Aorta (tissue), 5 donors: ENCODE data around the gene GABRB2. TPM values are rescaled to one million over a fixed set of nuclear protein-coding genes. Genes with fewer than 3 reads are reported as not detected.

Experiments used
- ATAC-seq: fragments of 200-7000 bp; cut with Tn5 transposase; one replicate; pipeline ENCODE4 v1.9.1; 2022; ENCODE audit warnings: moderate library complexity; ENCODE audit not compliant: low FRiP score
- DNase-seq, 2 donors: peaks; one replicate each; pipeline ENCODE4 v3.0.0-alpha.2; 2020
- H3K27ac ChIP-seq, 2 donors: one replicate each; pipeline ENCODE4 v1.5.1; 2013; ENCODE audit warnings: low read length in 2 of 2, mild to moderate bottlenecking in 2 of 2, moderate library complexity in 2 of 2, control low read depth in 1 of 2, inconsistent platforms in 1 of 2, low read depth in 1 of 2
- H3K27me3 ChIP-seq, 2 donors: one replicate each; pipeline ENCODE4 v1.6.1; 2013; ENCODE audit warnings: control low read depth in 1 of 2, low read length in 1 of 2, mild to moderate bottlenecking in 1 of 2, moderate library complexity in 1 of 2; ENCODE audit not compliant: insufficient read depth in 2 of 2, control insufficient read depth in 1 of 2
- H3K36me3 ChIP-seq, 2 donors: one replicate each; pipeline ENCODE4 v1.6.1; 2013; ENCODE audit warnings: control low read depth in 1 of 2, low read length in 1 of 2, mild to moderate bottlenecking in 1 of 2; ENCODE audit not compliant: insufficient read depth in 2 of 2, control insufficient read depth in 1 of 2
- H3K4me1 ChIP-seq, 2 donors: one replicate each; pipeline ENCODE4 v1.6.1; 2013; ENCODE audit warnings: low read length in 2 of 2, control low read depth in 1 of 2, mild to moderate bottlenecking in 1 of 2, moderate library complexity in 1 of 2; ENCODE audit not compliant: insufficient read depth in 2 of 2, control insufficient read depth in 1 of 2
- H3K4me3 ChIP-seq, 2 donors: one replicate each; pipeline ENCODE4 v1.5.1; 2013; ENCODE audit warnings: low read length in 2 of 2, control low read depth in 1 of 2, mild to moderate bottlenecking in 1 of 2
- H3K9me3 ChIP-seq: one replicate; pipeline ENCODE4 v1.6.1; 2013; ENCODE audit warnings: mild to moderate bottlenecking, low read length; ENCODE audit not compliant: control insufficient read depth
- WGBS, 2 donors: extraction: QIAGEN DNeasy Blood & Tissue Kit; methylation state at CpG; one replicate each; pipeline ENCODE4 v1.1.7; 2013; 5-methylcytosine and 5-hydroxymethylcytosine counted together
- intact Hi-C, 2 donors: fragments of 100-400 bp; cut with DNase I; formaldehyde crosslinking; loops; one replicate each; pipeline versions ENCODE4 v1.14.2 to v1.15.0; 2022
- polyA plus RNA-seq, 2 donors: library from polyadenylated mRNA; stranded (reverse); fragments of 200-250 nt; gene quantifications; one replicate each; pipeline ENCODE4 v1.2.3, GENCODE V29; 2013
- total RNA-seq, 2 donors: library from RNA; stranded (reverse); fragmentation: NEBNext Ultra II Directional; extraction: Animal tissue kit (Norgen Biotek cat#: 25700); gene quantifications; one replicate each; pipeline ENCODE4 v1.2.1, GENCODE V29; 2021
- donor health status: healthy with polysubstance abuse.
- donor health status: Bipolar disorder and iron deficiency.
- donor health status: DM: no; HTN: no; CAD: no.
- donor health status: DM: no; HTN: no; CAD: no.
- donor health status: DM: yes; HTN: yes; CAD: no.

The GABRB2 gene
- total and polyA plus RNA-seq, 4 donors: 0.03 to 1.1 (median 0.33) TPM

DNA sequence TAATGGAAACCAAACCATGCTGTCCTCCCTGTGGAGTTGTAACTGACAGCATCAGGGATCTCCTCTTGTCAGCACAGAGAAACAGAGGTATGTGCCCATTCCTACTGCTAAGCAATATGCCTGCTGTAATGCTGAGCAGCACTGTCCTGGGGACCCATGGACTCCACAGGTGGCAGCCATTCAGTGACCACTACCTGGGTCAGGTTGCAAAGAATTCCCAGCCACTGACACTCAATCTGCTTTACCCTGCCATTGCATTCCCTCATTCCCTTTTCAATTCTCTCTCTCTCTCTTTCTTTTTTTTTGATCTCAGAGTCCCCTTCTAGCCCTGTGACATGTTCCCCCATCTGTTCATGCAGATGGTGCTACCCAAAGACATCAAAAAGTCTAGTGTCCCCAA, 104.1 kb downstream of the GABRB2 start:
- no peaks in the 10 kb centered on the region for H3K4me1 ChIP-seq
- ATAC-seq (no peak), DNase-seq (no peak)
- no peak overlapping the region for H3K4me3 ChIP-seq
- no peak overlapping the region for H3K27ac ChIP-seq
- intact Hi-C loops: no loop called here
- no peaks in the 10 kb centered on the region for H3K9me3 ChIP-seq
- no peaks in the 10 kb centered on the region for H3K27me3 ChIP-seq
- H3K36me3 ChIP-seq: no peaks in the 10 kb centered on the region

DNA sequence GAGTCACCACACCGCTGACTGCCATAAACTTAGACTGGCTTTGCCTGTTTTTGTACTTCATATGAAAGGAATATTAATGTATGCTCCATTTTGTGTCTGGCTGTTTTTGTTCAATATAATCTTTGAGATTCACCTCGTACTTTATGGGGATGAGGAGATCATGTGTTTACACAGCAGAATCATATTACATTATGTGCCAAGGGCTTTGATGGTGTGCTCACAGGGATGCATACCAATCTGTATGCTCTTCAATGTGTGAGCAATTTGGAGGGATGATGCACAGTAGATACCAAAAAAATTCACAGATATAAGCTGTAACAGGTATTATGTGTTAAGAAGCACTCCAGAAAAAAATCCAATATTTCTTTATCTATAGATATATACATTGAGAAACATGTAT, 113.7 kb downstream of the GABRB2 start:
- 62 to 73% methylated on average over 2 of the region's 2 CpGs for WGBS, 2 donors
- Histone ChIP-seq H3K36me3 (no peaks in the 10 kb centered on the region), H3K27ac (no peak overlapping the region), H3K4me1 (no peaks in the 10 kb centered on the region), H3K4me3 (no peak overlapping the region), H3K27me3 (no peaks in the 10 kb centered on the region), H3K9me3 (no peaks in the 10 kb centered on the region)
- intact Hi-C loops: no loop called here
- DNase-seq: no peak
- no peak for ATAC-seq

DNA sequence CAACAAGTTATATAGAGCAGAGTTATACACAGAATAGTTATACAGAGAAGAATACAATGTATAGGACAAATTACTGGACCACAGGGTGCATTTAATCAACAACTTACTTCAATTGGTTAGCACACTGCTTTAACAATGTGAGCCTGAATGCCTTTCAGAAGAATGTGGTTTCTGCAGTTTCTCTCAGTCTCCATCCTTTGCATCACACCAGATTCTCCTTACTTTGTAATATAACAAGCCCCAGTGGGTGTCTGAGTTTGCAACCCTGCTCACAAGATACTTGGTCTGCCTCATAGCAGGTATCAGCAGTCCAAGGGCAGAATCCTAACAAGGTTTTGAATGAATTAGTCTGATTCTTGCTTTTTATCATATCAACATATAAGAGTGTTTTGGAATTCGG, 114.6 kb downstream of the GABRB2 start:
- 75 to 77% methylated on average over 1 of the region's 1 CpG for WGBS, 2 donors

DNA sequence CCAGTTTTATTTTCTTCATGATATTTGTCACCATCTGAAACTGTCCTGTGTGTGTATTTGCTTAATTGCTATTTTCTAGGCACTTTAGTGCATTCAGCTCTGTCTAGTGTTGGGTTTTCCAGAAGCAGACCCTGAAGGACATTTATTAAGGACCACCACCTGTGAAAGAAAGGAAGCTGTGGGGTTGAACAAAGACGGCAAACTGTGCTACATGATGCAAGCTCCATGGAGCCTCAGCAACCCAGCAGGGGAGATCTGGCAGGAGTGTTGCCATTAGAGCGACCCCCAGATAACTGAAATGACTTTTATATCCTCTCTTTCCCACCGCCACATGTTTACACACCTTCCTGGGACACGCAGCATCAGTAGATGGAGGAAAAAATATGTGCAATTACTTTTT, 125.5 kb downstream of the GABRB2 start:
- no peak for DNase-seq
- Histone ChIP-seq H3K4me3 (no peak overlapping the region), H3K4me1 (no peaks in the 10 kb centered on the region), H3K27ac (no peak overlapping the region), H3K27me3 (no peaks in the 10 kb centered on the region), H3K9me3 (no peaks in the 10 kb centered on the region), H3K36me3 (no peaks in the 10 kb centered on the region)
- intact Hi-C loops: no loop called here
- ATAC-seq: no peak
- WGBS, 2 donors: 48 to 55% methylated on average over 4 of the region's 4 CpGs

More for the DNA sequence above, 114.6 kb downstream of the GABRB2 start:
- H3K36me3 ChIP-seq: no peaks in the 10 kb centered on the region
- H3K4me3 ChIP-seq: no peak overlapping the region
- H3K4me1 ChIP-seq: no peaks in the 10 kb centered on the region
- intact Hi-C loops: no loop called here
- ATAC-seq (no peak), DNase-seq (no peak)
- no peaks in the 10 kb centered on the region for H3K27me3 ChIP-seq
- no peaks in the 10 kb centered on the region for H3K9me3 ChIP-seq
- no peak overlapping the region for H3K27ac ChIP-seq

DNA sequence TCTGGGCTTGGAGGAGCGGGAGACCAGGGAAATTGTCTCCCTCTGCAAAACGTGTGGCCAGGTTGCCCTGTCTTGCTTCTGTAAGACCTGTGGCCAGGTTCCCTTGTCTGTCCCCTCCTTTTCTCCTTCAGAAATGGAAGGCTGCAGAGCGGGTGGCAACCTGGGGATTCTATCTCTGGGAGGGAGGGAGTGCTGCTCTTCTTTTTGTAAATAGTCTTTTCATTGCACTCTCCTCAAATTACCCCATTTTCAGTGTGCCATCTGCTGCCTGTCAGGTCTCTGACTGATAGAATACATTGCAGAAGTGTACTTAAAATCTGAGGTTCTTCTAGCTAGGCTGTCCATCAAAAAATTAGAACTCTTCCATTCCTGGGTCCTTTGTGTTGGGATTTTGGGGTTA, 126.0 kb downstream of the GABRB2 start:
- intact Hi-C loops: no loop called here
- no peaks in the 10 kb centered on the region for H3K9me3 ChIP-seq
- H3K36me3 ChIP-seq: no peaks in the 10 kb centered on the region
- WGBS, 2 donors: 52 to 59% methylated on average over 3 of the region's 3 CpGs
- H3K4me1 ChIP-seq: no peaks in the 10 kb centered on the region
- no peak overlapping the region for H3K27ac ChIP-seq
- no peaks in the 10 kb centered on the region for H3K27me3 ChIP-seq
- ATAC-seq (no peak), DNase-seq (no peak)
- no peak overlapping the region for H3K4me3 ChIP-seq

DNA sequence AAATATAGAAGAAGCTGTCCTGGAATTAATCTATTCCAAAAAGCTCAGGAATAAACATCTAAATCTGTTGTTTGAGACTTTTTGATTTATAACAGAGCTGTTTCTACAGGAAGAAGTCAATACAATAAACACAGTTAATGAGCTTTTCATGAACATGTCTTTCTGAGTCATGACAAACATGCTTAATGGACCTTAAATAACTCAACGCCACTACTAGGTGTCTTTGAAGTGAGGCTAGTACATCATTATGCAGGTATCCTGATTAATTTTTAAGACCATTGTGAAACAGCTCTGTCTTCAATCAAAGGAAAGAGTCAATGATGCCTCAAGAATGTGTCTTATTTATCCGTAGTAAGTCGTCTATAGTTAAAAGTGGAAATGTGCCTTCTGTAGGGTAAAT, 131.6 kb downstream of the GABRB2 start:
- 19 to 44% methylated on average over 3 of the region's 3 CpGs for WGBS, 2 donors
- Histone ChIP-seq H3K27me3 (no peaks in the 10 kb centered on the region), H3K4me1 (no peaks in the 10 kb centered on the region), H3K27ac (no peak overlapping the region), H3K4me3 (no peak overlapping the region), H3K9me3 (no peaks in the 10 kb centered on the region), H3K36me3 (no peaks in the 10 kb centered on the region)
- intact Hi-C loops: no loop called here
- ATAC-seq: no peak
- DNase-seq: no peak

DNA sequence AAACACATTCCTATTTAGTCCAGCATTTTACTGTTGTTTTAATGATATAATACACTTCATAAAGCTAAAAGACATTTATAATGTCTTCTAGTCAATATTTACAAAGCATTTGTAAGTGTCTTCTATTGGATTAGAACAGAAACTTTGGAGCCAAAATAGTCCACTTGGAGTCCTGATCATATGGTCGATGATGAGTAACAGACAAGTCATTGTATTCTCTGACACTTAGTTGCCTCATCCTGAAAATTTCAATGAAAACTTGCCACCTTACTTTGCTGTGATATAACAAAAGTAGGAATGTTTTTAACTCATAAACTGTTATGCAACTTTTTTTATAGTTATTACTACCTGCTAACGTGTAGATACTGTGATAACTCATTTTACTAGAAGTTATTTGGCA, 132.5 kb downstream of the GABRB2 start:
- H3K36me3 ChIP-seq: no peaks in the 10 kb centered on the region
- WGBS, 2 donors: 79 to 80% methylated on average over 2 of the region's 2 CpGs
- no peak for ATAC-seq
- H3K27ac ChIP-seq: no peak overlapping the region
- no peaks in the 10 kb centered on the region for H3K27me3 ChIP-seq
- no peaks in the 10 kb centered on the region for H3K4me1 ChIP-seq
- no peak for DNase-seq
- intact Hi-C loops: no loop called here
- no peaks in the 10 kb centered on the region for H3K9me3 ChIP-seq
- H3K4me3 ChIP-seq: no peak overlapping the region

DNA sequence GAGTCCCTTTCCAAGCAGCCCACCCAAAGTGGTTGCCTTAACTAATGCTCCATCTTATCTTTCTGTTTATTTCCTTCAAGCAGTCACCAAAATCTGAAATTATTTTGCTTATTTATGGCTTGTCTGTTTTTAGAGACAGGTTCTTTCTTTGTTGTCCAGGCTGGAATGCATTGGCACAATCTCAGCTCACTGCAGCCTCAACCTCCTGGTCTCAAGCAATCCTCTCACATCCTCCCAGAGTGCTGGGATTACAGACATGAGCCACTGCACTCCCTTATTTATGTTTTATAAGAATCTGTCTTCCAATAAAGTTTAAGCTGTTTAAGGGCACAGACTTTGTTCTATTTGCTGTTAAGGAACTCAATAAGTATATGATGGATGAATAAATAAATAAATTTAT, 133.7 kb downstream of the GABRB2 start:
- intact Hi-C loops: no loop called here
- no peak overlapping the region for H3K4me3 ChIP-seq
- ATAC-seq: no peak
- H3K9me3 ChIP-seq: no peaks in the 10 kb centered on the region
- H3K36me3 ChIP-seq: no peaks in the 10 kb centered on the region
- no peak overlapping the region for H3K27ac ChIP-seq
- no peak for DNase-seq
- no peaks in the 10 kb centered on the region for H3K27me3 ChIP-seq
- no peaks in the 10 kb centered on the region for H3K4me1 ChIP-seq

DNA sequence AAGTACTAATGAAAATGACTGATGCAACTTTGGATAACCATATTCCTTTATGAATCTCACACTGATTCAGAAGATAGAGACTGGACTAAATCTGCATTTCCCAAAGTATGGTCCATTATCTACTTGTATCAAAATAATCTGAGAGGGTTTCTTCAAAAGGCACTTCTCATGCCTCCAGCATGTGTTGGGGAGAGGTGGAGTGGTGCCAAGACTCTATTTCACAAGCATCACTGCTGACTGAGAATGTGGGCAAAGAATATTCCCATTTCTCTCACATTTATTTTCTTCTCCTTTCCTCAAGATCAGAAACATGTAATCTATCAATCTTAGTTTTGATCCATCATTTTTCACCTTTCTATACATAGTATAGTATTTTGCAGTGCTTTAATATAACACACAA, 135.4 kb downstream of the GABRB2 start:
- Histone ChIP-seq H3K36me3 (no peaks in the 10 kb centered on the region), H3K9me3 (no peaks in the 10 kb centered on the region), H3K4me1 (no peaks in the 10 kb centered on the region), H3K27me3 (no peaks in the 10 kb centered on the region), H3K27ac (no peak overlapping the region), H3K4me3 (no peak overlapping the region)
- ATAC-seq (no peak), DNase-seq (no peak)
- intact Hi-C loops: no loop called here

DNA sequence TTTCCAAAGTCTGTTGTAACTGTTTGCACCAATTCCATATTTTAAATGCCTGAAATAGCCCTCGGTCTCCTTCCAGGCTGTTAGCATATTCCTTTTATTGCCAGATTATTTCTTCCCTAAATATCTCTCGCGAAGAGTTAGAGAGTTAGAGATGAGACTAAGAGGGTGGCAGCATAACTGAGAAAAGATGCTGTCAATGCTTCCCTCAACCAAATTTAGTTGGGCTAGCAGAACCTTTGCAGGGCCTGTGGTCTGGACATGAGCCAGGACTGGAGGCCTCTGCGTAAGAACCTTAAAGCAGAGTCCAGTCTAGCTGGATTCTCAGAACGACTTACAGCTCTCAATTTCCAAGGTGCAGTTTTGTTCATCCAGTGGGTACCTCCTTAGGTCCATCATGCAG, 135.9 kb downstream of the GABRB2 start:
- DNase-seq (no peak), ATAC-seq (no peak)
- no peaks in the 10 kb centered on the region for H3K4me1 ChIP-seq
- no peak overlapping the region for H3K4me3 ChIP-seq
- H3K36me3 ChIP-seq: no peaks in the 10 kb centered on the region
- 72 to 79% methylated on average over 5 of the region's 5 CpGs for WGBS, 2 donors
- intact Hi-C loops: no loop called here
- H3K9me3 ChIP-seq: no peaks in the 10 kb centered on the region
- no peaks in the 10 kb centered on the region for H3K27me3 ChIP-seq
- H3K27ac ChIP-seq: no peak overlapping the region
